ENCODE measurements around the gene RPP25. TPM values are rescaled to one million over a fixed set of nuclear protein-coding genes. Genes with fewer than 3 reads are reported as not detected.
"Not testable (repeated sequence)": the region's sequence is repeated elsewhere in the genome, so short reads cannot be mapped to it uniquely, and the experiment has no call there.

Gene RPP25
- total RNA-seq, 3 donors from 2014 or later (not counting 1 experiment from before 2014, with no cell fraction given), result 0.21 to 0.84 (median 0.50) TPM

DNA sequence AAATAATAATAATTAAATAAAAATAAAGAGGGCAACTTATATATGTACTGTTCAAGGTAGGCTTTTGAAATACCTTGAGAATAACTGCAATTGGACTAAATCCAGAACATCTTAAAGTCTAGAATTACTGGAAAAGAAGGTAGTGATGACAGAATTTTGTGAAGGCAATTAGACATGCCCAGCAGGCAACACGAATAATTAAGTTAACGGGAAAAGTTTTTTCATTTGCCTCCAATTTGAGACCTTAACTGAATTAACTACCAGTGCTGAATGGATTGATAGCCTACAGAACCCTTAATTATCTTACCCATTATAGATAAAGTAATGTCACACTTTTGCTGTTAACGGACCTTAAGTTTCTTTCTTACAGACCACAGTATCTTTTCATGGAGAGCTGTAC, 32.0 kb downstream of the RPP25 start:
- Histone ChIP-seq H3K4me3 (ENCODE audit: low read length) (no peak overlapping the region), H3K27ac (ENCODE audit: low read length) (no peak overlapping the region), H3K27me3 (ENCODE audit: control insufficient read depth, insufficient read depth, low read length) (no peaks in the 10 kb centered on the region), H3K4me1 (ENCODE audit: control insufficient read depth, insufficient read depth, low read length) (peaks cover 5% of the 10 kb centered on the region), H3K9me3 (ENCODE audit: control insufficient read depth, insufficient read depth, low read length) (no peaks in the 10 kb centered on the region), H3K36me3 (ENCODE audit: control insufficient read depth, insufficient read depth, low read length) (peaks cover 57% of the 10 kb centered on the region)
- TF ChIP-seq, protein P1, sequence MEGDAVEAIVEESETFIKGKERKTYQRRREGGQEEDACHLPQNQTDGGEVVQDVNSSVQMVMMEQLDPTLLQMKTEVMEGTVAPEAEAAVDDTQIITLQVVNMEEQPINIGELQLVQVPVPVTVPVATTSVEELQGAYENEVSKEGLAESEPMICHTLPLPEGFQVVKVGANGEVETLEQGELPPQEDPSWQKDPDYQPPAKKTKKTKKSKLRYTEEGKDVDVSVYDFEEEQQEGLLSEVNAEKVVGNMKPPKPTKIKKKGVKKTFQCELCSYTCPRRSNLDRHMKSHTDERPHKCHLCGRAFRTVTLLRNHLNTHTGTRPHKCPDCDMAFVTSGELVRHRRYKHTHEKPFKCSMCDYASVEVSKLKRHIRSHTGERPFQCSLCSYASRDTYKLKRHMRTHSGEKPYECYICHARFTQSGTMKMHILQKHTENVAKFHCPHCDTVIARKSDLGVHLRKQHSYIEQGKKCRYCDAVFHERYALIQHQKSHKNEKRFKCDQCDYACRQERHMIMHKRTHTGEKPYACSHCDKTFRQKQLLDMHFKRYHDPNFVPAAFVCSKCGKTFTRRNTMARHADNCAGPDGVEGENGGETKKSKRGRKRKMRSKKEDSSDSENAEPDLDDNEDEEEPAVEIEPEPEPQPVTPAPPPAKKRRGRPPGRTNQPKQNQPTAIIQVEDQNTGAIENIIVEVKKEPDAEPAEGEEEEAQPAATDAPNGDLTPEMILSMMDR (IDR thresholded peaks at IDR 0.05), result no peak
- no peaks in the 10 kb centered on the region for H3K27me3 Mint-ChIP-seq (ENCODE audit: low read depth in 2 of 2)
- ATAC-seq, result no peak
- no peak overlapping the region for H3K27ac Mint-ChIP-seq
- peaks cover 7% of the 10 kb centered on the region for H3K36me3 Mint-ChIP-seq
- WGBS (ENCODE audit: insufficient coverage), result 100% methylated on average over 2 of the region's 3 CpGs
- no peak overlapping the region for H3K4me3 Mint-ChIP-seq
- H3K4me1 Mint-ChIP-seq, result peaks cover 6 to 11% of the 10 kb centered on the region in 2 donors
- intact Hi-C loops (cut with micrococcal nuclease), result no loop called here
- no peak for DNase-seq
- no peaks in the 10 kb centered on the region for H3K9me3 Mint-ChIP-seq

DNA sequence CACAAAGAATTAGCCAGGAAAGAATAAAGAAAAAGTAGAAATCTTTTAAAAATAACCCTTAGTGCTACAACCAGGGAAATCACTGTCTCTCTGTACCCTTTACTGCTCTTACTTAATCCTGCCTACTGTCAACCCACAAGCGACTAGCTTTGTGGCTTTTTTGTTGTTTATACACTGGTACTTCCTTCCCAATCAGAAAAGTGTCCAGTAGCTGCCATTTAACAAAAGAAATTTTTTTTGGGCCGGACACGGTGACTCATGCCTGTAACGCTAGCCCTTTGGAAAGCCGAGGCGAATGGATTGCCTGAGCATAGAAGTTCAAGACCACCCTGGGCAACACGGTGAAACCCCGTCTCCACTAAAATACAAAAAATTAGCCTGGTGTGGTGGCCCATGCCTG, 36.1 kb downstream of the RPP25 start:
- peaks cover 5% of the 10 kb centered on the region for H3K4me1 ChIP-seq (ENCODE audit: control insufficient read depth, insufficient read depth, low read length)

DNA sequence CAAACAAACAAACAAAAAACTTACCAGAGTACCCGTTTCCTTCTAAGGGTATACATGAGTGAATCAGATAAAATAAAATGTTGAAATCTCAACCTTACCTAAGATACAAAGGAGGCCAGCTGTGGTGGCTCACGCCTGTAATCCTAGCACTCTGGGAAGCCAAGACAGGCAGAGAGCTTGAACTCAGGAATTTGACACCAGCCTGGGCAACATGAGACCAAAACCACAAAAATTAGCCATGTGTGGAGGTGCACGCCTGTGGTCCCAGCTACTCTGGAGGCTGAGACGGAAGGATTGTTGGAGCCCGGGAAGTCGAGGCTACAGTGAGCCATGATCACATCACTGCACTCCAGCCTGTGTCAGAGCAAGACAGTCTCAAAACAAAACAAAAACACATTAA, 38.9 kb downstream of the RPP25 start:
- no peaks in the 10 kb centered on the region for H3K9me3 ChIP-seq (ENCODE audit: control insufficient read depth, insufficient read depth, low read length)
- H3K4me3 ChIP-seq (ENCODE audit: low read length), result no peak overlapping the region
- Mint-ChIP-seq H3K27me3 (ENCODE audit: low read depth in 2 of 2) (no peaks in the 10 kb centered on the region), H3K9me3 (no peaks in the 10 kb centered on the region), H3K27ac (no peak overlapping the region), H3K4me1 (peaks cover 6 to 11% of the 10 kb centered on the region in 2 donors), H3K4me3 (no peak overlapping the region), H3K36me3 (peaks cover 16% of the 10 kb centered on the region)
- H3K27me3 ChIP-seq (ENCODE audit: control insufficient read depth, insufficient read depth, low read length), result no peaks in the 10 kb centered on the region
- intact Hi-C loops (cut with micrococcal nuclease), result no loop called here
- H3K27ac ChIP-seq (ENCODE audit: low read length), result no peak overlapping the region
- WGBS (ENCODE audit: insufficient coverage), result 89% methylated on average over 6 of the region's 6 CpGs
- DNase-seq, result no peak
- TF ChIP-seq, protein P1 (IDR thresholded peaks at IDR 0.05), result no peak
- H3K4me1 ChIP-seq (ENCODE audit: control insufficient read depth, insufficient read depth, low read length), result peaks cover 5% of the 10 kb centered on the region
- ATAC-seq, result no peak
- H3K36me3 ChIP-seq (ENCODE audit: control insufficient read depth, insufficient read depth, low read length), result peaks cover 48% of the 10 kb centered on the region

More for the DNA sequence above, 36.1 kb downstream of the RPP25 start:
- Mint-ChIP-seq H3K4me3 (no peak overlapping the region), H3K36me3 (peaks cover 16% of the 10 kb centered on the region), H3K27ac (peak overlapping the region in 1 of 2 donors; percentile 46), H3K4me1 (peaks cover 6 to 11% of the 10 kb centered on the region in 2 donors), H3K9me3 (no peaks in the 10 kb centered on the region), H3K27me3 (ENCODE audit: low read depth in 2 of 2) (no peaks in the 10 kb centered on the region)
- H3K27me3 ChIP-seq (ENCODE audit: control insufficient read depth, insufficient read depth, low read length), result no peaks in the 10 kb centered on the region
- TF ChIP-seq, protein P1 (IDR thresholded peaks at IDR 0.05), result no peak
- peaks cover 57% of the 10 kb centered on the region for H3K36me3 ChIP-seq (ENCODE audit: control insufficient read depth, insufficient read depth, low read length)
- H3K4me3 ChIP-seq (ENCODE audit: low read length), result no peak overlapping the region
- H3K9me3 ChIP-seq (ENCODE audit: control insufficient read depth, insufficient read depth, low read length), result no peaks in the 10 kb centered on the region
- intact Hi-C loops (cut with micrococcal nuclease), result no loop called here
- WGBS (ENCODE audit: insufficient coverage), result 55% methylated on average over 8 of the region's 8 CpGs
- DNase-seq (no peak), ATAC-seq (no peak)
- H3K27ac ChIP-seq (ENCODE audit: low read length), result no peak overlapping the region

DNA sequence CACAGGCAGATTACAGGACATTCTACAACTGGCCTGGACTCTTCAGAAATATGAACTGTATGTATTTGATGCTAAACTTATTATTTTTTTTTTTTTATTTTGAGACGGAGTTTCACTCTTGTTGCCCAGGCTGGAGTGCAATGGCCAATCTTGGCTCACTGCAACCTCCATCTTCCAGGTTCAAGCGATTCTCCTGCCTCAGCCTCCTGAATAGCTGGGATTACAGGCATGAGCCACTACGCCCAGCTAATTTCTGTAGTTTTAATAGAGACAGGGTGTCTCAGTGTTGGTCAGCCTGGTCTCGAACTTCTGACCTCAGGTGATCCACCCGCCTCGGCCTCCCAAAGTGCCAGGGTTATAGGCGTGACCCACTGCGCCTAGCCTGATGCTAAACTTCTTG, 42.8 kb downstream of the RPP25 start:
- H3K27me3 ChIP-seq (ENCODE audit: control insufficient read depth, insufficient read depth, low read length); H3K4me3 Mint-ChIP-seq; H3K36me3 Mint-ChIP-seq; H3K4me1 Mint-ChIP-seq; H3K27ac ChIP-seq (ENCODE audit: low read length); intact Hi-C loops (cut with micrococcal nuclease); H3K9me3 ChIP-seq (ENCODE audit: control insufficient read depth, insufficient read depth, low read length); H3K27ac Mint-ChIP-seq; H3K4me1 ChIP-seq (ENCODE audit: control insufficient read depth, insufficient read depth, low read length); H3K4me3 ChIP-seq (ENCODE audit: low read length); DNase-seq; ATAC-seq; H3K9me3 Mint-ChIP-seq; H3K27me3 Mint-ChIP-seq (ENCODE audit: low read depth in 2 of 2): not testable (repeated sequence)
- H3K36me3 ChIP-seq (ENCODE audit: control insufficient read depth, insufficient read depth, low read length), result peaks cover 30% of the 10 kb centered on the region
- over 99% methylated on average over 8 of the region's 8 CpGs for whole genome bisulfite sequencing (ENCODE audit: insufficient coverage)

Data from natural killer cell (primary cell).